Cerebellar cortex (tissue), 1 donor: Measurements from ENCODE around the gene BLCAP.
"Not testable (repeated sequence)": the region's sequence is repeated elsewhere in the genome, so short reads cannot be mapped to it uniquely, and the experiment has no call there.

ENCODE experiments used
- DNase-seq: peaks from one replicate; pipeline ENCODE4 v3.0.0-alpha.2; 2015; ENCODE audit warnings: low spot score

BLCAP gene

DNA sequence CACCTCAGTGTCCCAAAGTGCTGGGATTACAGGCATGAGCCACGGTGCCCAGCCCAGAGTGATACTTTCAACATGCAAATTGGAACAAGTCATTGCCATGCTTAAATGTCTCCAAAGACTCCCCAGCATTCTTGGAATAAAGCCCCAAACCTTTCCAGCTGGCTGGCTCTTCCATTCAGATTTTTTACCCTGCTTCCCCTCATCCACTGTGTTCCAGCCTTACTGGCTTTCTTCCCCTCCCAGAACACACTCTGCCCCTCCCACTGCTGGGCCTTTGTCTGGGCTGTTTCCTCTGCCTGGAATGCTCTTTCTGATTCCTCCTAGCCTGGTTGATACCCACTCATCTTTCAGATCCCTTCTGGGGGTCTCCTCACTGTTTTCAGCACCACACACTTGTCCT, 46.8 kb downstream of the BLCAP start:
- DNase-seq = no peak

DNA sequence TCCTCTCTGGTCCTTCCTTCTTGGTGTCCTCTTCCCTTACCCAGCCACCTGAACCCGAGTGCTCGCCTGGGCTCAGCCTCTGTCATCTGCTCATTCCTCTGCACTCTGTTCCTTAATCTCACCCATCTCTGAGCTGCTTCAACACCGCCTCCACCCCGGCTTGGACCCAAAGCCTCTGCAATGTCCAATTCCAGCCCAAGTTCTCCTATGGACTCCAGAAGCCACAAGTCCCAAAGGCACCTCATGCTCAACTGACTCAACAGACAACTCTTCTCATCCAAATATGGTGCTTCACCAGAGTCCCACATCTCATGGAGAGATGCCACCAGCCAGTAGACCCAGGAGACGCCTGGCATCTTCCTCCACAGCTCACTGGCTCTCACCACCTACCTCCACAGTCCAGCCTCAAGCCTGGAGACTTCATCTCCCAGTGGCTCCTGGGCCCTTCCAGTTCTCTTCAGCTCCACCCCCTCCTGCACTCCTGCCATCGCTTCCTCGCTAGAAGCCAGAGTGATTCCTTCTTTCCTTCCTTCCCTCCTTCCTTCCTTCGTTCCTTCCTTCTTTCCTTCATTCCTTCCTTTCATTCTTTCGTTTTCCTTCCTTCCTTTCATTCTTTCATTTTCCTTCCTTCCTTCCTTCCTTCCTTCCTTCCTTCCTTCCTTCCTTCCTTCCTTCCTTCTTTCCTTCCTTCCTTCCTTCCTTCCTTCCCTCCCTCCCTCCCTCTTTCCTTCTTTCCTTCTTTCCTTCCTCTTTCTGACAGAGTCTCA, 47.6 kb downstream of the BLCAP start:
- no peak for DNase-seq

DNA sequence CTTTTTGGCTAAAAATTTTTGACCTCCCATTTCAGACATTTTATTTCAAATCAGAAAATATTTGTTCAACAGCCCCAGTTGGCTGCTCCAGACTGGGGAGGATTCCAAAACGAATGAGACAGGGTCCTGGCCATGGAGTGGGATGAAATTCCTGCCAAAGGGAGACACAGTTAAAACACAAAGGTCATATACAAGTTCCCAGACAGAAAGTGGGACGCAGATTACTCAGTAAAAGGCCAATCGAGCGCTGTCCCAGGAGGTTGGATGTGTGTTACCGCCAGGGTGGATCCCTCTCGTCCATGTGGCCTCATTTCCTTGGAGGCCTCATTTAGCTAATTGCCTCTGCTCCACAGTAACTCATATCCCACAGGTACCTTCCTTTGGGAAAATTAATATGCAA, 48.4 kb downstream of the BLCAP start:
- DNase-seq = no peak

DNA sequence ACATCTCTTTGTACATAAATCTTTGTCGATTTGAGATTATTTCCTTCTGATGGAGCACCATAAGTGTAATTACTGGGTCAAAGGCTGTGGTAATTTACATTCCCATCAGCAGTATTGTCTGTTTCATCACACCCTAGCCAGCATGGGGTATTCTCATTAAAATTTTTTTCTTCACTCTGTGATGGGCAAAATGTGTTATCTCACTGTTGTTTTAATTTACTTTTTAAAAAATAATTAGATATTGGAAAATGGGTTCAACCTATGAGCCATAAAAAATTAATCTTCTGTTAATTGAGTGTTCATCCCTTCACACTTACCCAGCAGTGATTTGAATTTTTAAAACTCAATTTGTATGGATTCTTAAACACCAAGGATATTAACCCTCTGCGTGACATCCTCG, 50.6 kb downstream of the BLCAP start:
- DNase-seq = no peak

DNA sequence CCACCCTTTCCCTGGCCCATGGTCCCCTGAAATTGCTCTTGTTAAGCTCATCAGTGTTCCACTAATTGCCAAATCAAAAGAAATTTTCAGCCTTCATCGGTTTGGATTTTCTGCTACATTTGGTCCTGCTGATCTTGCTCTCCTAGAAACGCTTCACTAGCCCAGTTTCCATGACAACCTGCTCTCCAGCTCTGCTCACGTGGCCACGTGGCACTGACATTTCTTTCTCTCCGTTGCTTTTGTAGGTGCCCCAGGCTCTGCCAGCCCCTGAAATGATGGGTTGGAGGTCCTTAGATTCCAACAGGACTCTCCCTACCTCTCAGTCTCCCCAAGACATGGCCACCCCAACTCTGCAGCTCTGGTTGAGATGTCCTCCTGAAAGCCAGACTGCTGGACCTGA, 52.4 kb downstream of the BLCAP start:
- peak; percentile 32 for DNase-seq

DNA sequence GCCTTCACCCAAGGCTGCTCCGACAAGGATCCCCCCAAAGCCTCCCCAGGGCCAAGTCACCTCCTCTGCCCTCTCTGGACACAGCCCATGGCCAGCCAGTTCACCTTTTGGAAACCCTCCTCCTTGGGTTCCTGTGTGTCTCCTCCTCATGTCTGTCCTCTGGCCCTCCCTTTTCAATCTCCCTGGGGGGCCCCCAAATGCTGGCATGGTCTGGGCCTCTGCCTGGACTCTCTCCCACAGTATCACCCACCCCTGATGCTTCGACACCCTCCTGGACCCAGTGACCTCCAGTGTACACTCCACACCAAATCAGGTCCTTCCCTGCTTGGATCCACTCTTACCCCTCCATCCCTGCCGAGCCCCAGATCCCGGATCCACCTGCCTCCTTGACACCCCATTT, 53.3 kb downstream of the BLCAP start:
- DNase-seq = no peak

DNA sequence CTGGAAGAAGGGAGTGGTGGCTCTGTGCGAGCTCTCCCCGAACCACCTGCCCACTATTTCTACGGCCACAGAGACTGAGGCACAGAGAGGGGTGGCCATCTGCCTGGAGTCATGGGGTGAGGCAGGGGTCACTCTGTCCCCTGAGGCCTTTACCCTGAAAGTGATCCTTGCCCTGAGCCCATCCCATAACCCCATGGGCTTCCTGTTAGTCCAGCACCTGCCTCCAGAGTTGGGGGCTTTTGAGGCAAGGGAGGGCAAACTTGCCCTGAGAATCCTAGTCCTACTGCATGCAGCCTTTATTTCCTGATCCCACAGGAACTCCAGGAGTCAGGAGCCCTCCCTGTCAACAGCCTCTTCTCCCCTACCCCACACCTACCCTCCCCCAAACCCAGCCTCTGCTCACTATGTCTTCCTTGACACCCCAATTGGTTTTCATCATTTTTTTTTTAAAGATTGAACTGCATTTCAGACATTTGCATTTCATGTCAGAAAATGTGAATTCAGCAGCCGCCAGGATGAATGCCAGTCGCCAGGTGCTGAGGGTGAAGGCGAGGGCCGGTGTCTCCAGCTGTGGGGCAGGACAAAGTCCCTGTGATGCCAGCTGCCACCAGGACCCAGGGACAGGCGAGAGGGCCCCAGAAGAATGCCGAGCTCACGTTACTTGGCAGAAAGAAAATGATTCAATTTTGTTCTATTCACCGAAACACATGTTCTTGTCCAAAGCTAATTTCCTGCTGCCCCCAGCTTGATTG, 54.3 kb downstream of the BLCAP start:
- DNase-seq = no peak

DNA sequence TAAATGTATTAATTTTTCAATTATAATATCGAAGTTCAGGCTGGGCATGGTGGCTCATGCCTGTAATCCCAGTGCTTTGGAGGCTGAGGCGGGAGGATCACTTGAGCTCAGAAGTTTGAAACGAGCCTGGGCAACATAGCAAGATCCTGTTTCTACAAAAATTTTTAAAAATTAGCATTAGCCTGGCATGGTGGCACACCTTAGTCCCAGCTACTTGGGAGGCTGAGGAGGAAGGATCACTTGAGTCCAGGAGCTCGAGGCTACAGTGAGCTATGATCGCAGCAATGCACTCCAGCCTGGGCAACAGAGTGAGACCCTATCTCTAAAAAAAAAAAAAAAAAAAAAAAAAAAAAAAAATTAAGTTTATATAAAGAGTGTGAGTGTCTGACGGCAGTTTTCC, 55.2 kb downstream of the BLCAP start:
- DNase-seq = not testable (repeated sequence)

DNA sequence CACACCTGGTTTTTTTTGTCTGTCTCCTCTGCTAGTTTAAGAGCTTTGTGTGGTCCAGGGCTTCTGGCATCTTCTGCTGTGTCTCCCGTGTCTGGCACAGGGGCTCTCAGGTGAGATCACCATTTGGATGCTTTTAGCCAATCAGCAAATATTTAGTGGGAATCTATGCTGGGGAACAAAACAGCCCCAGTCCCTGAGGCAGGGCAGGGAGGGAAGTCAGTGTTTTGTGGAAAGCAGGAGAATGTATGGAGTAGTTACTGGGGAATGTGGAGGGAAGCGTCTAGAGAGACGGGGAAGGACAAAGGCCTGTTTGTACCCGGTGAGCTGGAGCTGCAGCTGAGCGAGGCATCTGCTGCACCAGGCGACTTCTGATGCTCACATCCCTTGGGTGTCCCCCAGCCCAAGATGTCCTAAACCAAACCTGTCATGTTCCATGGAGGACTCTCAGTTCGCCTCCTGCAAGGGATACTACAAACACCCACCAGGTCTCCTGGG, 55.9 kb downstream of the BLCAP start:
- no peak for DNase-seq

DNA sequence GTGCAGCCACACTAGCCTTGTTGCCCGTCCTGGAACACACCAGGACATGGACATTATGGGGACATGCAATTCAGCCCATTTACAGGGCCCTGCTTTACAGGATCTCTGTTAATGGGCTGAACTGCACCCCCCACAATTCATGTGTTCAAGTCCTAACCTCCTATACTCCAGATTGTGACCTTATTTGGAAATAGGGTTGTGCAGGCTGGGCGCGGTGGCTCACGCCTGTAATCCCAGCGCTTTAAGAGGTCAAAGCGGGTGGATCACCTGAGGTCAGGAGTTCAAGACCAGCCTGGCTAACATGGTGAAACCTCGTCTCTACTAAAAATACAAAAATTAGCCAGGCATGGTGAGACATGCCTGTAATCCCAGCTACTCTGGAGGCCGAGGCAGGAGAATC, 57.5 kb downstream of the BLCAP start:
- not testable (repeated sequence) for DNase-seq

DNA sequence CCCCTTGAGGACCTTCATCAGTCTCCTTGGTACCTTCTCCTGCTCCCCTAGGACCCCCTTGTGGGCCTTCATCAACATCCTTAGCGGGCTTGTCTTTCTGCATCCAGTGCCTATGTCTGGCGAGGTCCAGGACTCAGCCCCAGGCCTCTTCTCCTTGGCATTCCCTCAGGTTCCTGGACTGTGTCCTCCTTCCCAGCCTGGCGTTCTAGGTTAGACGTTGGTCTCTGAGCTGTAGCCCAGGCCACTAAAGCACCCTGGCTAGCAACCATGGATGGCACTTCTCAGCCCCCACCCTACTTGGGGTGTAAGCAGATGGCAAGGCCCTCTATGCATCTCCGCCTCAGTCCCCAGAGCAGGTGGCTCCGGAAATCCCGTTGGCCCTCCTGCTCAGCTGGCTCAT, 58.1 kb downstream of the BLCAP start:
- no peak for DNase-seq

DNA sequence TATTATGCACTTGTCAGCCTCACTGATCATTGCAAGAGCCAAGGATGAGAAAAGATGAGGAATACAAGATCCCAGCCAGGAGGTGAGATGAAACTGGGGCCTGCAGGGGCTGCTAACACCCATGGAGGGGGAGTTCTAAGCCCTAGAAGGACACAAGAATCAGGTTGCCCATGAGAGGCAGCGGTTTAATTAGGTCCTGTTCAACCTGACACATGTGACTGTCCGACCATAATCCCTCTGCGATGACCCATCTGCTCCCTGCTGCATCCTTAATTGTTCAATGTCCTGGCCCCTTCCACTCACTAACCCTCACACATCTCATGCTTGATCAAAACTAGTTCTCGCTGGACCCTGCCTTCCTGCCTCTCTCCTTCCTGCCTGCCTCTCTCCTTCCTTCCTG, 58.8 kb downstream of the BLCAP start:
- DNase-seq = no peak
